ENCODE results near the gene ARPP21.

Gene ARPP21

GRCh38 chr3:35737527-35737926 lies 98.2 kb downstream of the ARPP21 start:
- DNase-seq (ENCODE audit: low read depth in 2 of 2), result no peak

GRCh38 chr3:35737934-35738706 lies 98.8 kb downstream of the ARPP21 start:
- DNase-seq (ENCODE audit: low read depth in 2 of 2), result no peak

- no peak for DNase-seq (ENCODE audit: low read depth in 2 of 2)
These were observed 100.0 kb downstream of the ARPP21 start for GRCh38 chr3:35739181-35739809.

GRCh38 chr3:35739964-35740527 lies 100.7 kb downstream of the ARPP21 start:
- no peak for DNase-seq (ENCODE audit: low read depth in 2 of 2)

- no peak for DNase-seq (ENCODE audit: low read depth in 2 of 2)
These were observed 103.9 kb downstream of the ARPP21 start for GRCh38 chr3:35743218-35743617.

- no peak for DNase-seq (ENCODE audit: low read depth in 2 of 2)
These were observed 105.1 kb downstream of the ARPP21 start for GRCh38 chr3:35744419-35744818.

GRCh38 chr3:35745351-35745750 lies 106.0 kb downstream of the ARPP21 start:
- no peak for DNase-seq (ENCODE audit: low read depth in 2 of 2)

GRCh38 chr3:35745802-35746484 lies 106.6 kb downstream of the ARPP21 start:
- no peak for DNase-seq (ENCODE audit: low read depth in 2 of 2)

- DNase-seq (ENCODE audit: low read depth in 2 of 2), result no peak
These were observed 107.2 kb downstream of the ARPP21 start for GRCh38 chr3:35746492-35746891.

- DNase-seq (ENCODE audit: low read depth in 2 of 2), result no peak
These were observed 108.8 kb downstream of the ARPP21 start for GRCh38 chr3:35748144-35748543.

- no peak for DNase-seq (ENCODE audit: low read depth in 2 of 2)
These were observed 111.9 kb downstream of the ARPP21 start for GRCh38 chr3:35751207-35751606.

GRCh38 chr3:35757991-35758757 lies 118.8 kb downstream of the ARPP21 start:
- no peak for DNase-seq (ENCODE audit: low read depth in 2 of 2)

GRCh38 chr3:35760146-35760545 lies 120.8 kb downstream of the ARPP21 start:
- DNase-seq (ENCODE audit: low read depth in 2 of 2), result no peak

GRCh38 chr3:35761311-35761710 lies 122.0 kb downstream of the ARPP21 start:
- DNase-seq (ENCODE audit: low read depth in 2 of 2), result no peak

GRCh38 chr3:35772381-35773015 lies 133.2 kb downstream of the ARPP21 start:
- no peak for DNase-seq (ENCODE audit: low read depth in 2 of 2)

- no peak for DNase-seq (ENCODE audit: low read depth in 2 of 2)
These were observed 134.1 kb downstream of the ARPP21 start for GRCh38 chr3:35773417-35773816.

- DNase-seq (ENCODE audit: low read depth in 2 of 2), result no peak
These were observed 137.0 kb downstream of the ARPP21 start for GRCh38 chr3:35776346-35776745.

- DNase-seq (ENCODE audit: low read depth in 2 of 2), result no peak
These were observed 137.7 kb downstream of the ARPP21 start for GRCh38 chr3:35777065-35777464.

- no peak for DNase-seq (ENCODE audit: low read depth in 2 of 2)
These were observed 138.5 kb downstream of the ARPP21 start for GRCh38 chr3:35777563-35778554.

GRCh38 chr3:35779611-35780010 lies 140.3 kb downstream of the ARPP21 start:
- DNase-seq (ENCODE audit: low read depth in 2 of 2), result no peak

Data from stimulated activated CD4-positive, alpha-beta T cell treated with anti-CD3 and anti-CD28 coated beads, Interleukin-15, amount 100 ng/mL, for 48 hours (primary cell).